G401 (cell line): ENCODE data around the gene GDPD5. TPM values are rescaled to one million over a fixed set of nuclear protein-coding genes. Genes with fewer than 3 reads are reported as not detected.

Experiments
- DNase-seq: peaks from one replicate; pipeline ENCODE4 v3.0.0-alpha.2; 2015; ENCODE audit warnings: low spot score
- in situ Hi-C: cut with HindIII; loops from 2 replicates; pipeline ENCODE4 v1.10.0; 2016; ENCODE audit warnings: low sequenced_read_pairs, mixed read lengths
- total RNA-seq: library from RNA; depleted of rRNA; stranded (reverse); fragments of >200 nt; shearing (Covaris generic); gene quantifications from 2 replicates; pipeline ENCODE4 v1.2.3, GENCODE V29; 2014

Gene GDPD5
- total RNA-seq, 1 experiment from 2014 or later, result 4.6 TPM

DNA sequence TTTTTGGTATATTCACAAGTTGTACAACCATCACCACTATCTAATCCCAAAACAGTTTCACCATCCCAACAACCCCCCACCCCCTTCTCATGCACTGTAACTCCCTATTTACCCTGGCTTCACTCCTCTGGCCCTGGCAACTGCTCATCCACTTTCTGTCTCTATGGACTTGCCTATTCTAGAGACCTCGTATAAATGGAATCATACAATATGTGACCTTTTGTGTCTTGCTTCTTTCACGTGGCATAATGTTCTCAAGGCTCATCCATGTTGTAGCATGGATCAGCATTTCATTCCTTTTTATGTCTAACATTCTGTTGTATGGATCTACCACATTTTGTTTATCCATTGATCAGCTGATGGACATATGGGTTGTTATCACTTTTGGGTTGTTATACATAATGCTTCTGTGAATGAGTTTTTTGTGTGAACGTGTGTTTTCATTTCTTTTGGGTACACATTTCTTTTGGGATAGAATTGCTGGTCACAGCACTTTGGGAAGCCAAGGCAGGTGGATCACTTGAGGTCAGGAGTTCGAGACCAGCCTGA, 46.1 kb downstream of the GDPD5 start:
- no peak for DNase-seq
- in situ Hi-C loops, result loop anchor here (5.0 kb wide), 1 partner anchor 43 kb away; no protein-coding TSS in a partner anchor

DNA sequence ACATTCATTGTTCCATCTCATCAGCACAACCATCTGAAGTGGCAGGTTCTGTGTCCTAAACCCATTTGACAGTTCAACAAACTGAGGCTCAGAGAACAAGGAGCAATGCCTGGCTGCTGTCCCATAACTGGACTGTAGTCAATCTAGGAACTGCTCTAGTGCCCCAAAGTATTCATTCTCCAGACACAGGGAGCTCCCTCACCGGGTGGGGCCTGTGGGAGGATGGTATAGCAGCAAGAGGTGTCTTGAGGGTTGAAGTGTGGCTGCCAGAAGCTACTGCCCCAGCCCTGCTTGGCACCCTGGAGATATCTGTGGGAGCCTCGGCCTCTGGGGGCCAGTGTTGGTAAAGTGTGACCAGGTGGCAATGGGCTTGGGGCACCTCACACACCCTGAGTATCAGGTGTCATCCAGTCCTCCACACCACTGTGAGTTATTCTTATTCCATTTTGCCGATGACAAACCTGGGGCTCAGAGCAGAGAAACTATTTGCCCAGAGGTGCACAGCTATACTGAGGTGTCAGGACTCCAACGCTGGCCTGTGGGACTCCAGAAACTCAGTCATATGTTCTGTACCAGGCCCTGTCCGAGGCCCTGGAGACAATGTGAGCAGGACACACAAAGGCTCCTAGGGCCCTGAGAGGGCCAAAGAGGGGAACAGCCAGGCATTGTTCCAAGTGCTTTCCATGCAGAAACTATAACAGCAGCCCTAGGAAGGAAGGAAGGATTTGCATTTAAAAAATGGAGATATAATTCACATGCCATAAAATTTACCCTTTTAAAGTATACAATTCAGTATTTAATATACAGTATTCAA, 46.8 kb downstream of the GDPD5 start:
- in situ Hi-C loops, result loop anchor here (5.0 kb wide), 1 partner anchor 43 kb away; no protein-coding TSS in a partner anchor
- DNase-seq, result no peak

DNA sequence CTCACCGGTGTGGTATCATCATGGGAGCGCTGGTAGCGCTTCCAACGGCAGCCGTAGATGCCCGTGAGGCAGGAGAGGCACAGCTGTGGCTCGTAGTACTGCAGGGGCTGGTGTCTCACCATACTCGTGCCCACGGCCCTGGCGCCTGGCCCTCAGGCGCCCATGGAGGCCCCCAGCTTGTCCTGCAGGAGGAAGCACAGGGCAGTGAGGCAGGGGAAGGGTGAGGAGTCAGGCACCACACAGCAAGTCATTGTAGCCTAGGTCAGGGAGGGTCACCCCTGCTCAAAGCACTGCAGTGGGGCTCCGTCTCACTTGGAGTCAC, 48.2 kb downstream of the GDPD5 start:
- DNase-seq, result no peak
- in situ Hi-C loops, result loop anchor here (5.0 kb wide), 1 partner anchor 45 kb away; no protein-coding TSS in a partner anchor

DNA sequence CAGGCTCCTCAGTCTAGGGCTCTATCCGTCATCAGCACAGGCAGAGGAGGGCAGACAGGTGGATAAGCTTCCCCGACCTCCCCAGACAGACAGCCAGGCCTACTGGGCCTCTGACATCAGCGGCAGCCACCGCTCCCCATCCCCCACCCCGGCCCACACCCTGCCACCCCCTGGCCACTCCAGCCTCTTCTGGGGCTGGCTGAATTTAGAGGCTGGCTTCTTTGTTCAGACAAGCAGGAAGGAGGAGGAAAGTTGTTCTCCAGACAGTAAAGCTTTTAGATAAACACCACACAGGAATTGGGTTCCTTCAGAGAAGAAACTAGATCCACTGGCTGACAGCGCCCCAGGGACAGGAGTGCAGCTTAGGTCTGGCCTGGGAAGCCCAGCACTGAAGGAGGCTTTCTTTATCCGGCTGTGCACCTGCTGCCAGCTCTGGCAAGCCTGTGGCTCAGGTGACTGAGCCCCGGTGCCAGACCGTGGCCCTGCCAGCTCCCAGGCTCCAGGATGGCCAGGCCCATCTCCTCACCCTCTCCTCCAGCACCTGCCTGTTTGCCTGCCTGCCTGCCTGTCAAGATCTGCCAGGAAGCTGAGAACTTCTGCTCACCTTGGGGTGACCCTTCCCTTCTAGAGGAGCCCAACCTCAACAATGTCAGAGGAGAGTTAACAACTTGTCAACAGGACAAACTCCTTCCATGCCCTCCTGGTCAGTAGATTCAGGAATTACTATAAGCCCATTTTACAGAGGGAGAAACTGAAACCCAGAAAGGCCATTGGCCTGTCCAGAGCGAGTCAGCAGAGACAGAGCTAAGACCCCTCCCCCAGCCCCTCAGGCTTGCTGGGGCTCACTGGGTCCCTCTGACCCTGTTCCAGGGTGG, 48.8 kb downstream of the GDPD5 start:
- in situ Hi-C loops, result loop anchor here (5.0 kb wide), 1 partner anchor 45 kb away; no protein-coding TSS in a partner anchor

DNA sequence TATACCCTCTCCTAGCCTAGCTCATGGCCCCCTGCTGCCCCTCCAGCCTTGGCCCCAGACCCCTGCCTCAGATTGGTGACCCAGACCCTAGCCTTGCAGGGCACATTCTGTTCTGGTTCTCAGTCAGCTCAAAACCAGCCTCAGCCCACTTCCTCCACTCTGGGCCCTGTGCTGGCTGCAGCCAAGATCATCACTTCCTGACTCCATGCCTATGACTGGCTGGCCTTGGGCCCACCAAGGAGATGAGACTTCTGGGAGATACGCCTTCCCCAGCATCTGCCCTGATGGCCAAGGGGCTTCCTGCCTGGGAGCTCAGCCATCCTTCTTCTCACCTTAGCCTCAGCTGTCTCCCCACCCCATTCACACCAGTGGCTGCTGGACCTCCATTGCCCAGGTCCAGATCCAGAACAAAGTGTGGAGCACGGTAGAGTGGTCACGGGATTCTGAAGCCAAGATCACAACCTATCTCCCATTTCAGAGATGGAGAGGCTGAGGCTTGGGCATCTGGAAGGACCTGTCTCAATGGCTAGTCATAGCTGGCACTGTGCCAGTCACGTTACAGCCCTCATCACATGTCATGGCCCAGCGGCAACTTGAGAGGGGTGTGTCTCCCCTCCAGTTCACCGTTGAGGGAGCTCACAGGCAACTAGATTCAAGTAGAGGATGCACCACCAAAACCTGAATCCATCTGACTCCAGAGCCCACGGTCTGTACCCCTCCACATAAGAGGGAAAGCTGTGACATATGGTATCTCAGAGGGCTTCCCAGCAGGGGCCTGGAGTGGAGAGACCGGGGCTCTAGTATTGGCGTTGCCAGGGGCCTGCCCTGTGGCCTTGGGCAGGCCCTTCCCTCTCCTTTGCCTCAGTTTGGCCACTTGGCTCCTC, 49.7 kb downstream of the GDPD5 start:
- peak; percentile 58 for DNase-seq
- in situ Hi-C loops, result loop anchor here (5.0 kb wide), 1 partner anchor 46 kb away; no protein-coding TSS in a partner anchor

More for the DNA sequence above, 48.8 kb downstream of the GDPD5 start:
- peak; percentile 96 for DNase-seq

DNA sequence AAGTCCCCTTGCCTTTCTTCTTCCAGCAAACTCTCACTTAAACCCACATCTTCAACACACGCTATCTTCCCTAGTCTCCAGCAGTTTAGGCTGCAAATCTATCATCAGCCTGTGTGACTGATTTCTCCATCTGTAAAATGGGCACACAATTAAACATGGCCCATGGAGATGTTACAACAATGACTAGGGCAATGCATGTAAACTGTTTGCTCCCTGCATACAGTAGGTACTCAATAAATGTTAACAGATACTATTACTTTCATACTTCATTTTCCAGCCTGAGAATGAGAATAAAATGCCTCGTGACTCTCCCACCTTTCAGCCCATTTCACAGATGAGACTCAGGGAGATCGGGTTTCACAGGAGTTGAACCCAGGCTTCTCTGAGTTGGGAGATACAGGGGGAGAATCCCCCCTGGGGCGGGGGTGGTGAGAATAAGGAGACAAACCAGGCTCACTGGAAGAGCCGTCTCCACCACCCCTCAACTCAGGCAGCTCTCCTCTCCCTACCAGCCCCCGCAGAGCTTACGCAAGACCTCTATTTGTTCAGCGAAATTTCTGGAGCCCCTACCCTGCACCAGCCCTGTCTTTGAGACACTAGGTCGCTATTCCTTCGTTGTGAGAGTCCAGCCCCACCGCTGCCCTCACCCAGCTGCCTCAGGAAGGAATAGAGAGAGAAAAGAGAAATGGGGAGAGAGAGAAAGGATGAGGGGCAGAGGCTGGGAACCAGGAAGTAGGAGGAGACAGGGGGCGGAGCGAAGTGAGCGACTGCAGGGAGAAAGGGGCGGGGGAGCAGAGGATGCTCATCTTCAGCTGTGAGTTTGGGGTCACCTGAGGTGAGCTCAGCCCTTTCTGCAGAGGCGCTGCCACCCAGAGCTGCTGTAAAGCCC, 50.6 kb downstream of the GDPD5 start:
- in situ Hi-C loops, result loop anchor here (5.0 kb wide), 1 partner anchor 47 kb away; no protein-coding TSS in a partner anchor
- DNase-seq, result no peak

DNA sequence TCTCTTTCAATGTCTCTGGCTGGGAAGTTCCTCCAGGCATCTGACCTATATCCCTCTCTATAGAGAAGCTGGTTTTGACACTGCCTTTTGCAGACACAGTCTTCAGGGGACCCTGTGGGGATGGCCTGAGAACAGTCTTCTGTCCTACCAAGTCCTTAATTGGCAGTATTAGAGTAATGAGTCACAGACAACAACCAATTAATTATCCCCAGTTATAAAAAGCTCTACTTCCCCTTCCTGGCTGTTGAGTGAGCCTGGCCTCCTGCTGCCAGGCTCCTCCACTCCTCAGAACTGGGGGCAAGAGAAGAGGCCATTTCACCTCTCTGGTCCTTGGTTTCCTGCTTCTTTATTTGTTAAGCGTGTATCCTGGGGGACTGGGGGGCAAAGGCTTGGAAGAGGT, 51.5 kb downstream of the GDPD5 start:
- no peak for DNase-seq
- in situ Hi-C loops, result no loop called here

DNA sequence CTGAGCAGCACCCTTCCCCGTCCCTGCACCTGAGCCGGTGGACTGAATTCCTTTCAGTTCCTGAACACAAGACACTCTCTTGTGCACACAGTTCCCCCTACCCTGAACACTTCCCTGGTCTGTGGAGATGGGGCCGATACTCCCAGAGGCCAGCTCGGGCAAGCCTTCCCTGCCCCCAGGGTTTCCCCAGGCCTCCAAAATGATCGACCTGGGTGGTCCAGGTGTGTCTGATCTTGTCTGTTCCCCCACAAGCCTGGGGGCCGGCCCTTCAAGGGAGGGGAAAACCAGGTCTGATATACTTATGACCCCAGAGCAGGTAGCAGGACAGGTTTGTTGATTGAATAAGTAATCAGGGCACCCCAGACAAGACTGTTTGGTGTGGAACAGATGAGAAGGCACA, 52.1 kb downstream of the GDPD5 start:
- in situ Hi-C loops, result no loop called here
- DNase-seq, result no peak

DNA sequence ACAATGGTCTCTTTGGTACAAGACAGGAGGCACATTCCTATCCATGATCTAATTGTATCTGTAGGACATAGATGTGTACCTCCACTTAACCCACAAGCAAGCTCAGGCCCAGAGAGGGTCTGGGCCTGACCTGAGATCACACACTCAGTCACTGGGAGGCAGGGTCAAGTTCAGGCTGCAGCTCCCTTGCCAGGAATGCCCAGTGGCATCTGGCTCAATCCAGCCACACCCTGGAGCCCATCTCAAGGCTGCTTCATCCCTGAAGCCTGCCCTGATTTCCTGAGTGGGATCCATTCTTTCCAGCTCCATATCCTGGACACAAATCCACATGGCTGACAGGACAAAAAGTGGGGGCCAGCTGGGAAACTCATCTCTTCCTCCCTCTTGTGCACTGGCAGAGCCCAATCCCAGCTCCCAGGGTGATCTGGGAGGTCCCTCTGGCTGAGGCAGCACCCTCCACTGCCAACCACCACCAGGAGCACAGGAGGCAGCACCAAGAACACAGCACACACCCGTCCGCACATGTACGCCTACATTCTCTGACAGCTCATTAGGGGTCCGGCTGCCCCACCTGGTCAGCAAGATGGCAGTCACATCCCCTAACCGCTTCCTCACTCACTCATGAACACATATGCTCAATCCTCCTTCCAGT, 53.5 kb downstream of the GDPD5 start:
- no peak for DNase-seq
- in situ Hi-C loops, result no loop called here

DNA sequence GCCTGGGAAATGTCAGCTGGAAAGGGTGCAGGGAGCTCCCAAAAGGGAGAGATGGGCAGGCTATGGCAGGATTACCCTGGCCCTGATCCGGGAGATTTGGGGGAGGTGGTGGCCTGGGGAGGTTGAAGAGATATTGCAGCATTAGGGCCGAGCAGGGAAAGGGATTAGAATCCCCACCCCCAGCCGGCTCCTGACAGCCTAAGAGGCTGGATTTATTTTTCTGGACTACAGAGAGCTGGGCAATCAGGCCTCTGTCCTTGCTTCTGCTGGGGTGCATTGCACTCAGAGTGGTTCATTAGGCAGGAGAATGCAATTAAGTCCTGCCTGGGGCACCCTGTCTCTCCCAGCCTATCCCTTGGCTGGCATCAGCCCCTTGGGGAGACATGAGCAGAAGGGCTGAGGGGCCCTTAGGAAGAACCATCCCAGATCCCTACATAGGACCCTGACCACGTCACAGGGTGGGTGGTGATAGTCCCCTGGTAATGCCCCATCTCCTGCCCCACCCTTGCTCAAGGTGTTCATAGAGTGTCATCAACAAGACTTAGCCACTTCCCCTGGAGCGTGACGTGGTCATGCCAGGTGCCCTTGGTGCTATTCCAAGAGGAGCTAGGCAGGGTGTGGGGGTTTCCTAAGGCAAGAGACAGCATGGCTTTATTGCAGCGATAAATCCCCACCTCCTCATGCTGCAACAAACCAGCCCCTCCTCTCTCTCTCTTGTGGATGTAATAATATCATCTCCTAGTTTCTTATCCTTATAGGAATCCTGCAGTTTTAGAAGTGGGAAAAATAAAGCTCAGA, 54.4 kb downstream of the GDPD5 start:
- no peak for DNase-seq

DNA sequence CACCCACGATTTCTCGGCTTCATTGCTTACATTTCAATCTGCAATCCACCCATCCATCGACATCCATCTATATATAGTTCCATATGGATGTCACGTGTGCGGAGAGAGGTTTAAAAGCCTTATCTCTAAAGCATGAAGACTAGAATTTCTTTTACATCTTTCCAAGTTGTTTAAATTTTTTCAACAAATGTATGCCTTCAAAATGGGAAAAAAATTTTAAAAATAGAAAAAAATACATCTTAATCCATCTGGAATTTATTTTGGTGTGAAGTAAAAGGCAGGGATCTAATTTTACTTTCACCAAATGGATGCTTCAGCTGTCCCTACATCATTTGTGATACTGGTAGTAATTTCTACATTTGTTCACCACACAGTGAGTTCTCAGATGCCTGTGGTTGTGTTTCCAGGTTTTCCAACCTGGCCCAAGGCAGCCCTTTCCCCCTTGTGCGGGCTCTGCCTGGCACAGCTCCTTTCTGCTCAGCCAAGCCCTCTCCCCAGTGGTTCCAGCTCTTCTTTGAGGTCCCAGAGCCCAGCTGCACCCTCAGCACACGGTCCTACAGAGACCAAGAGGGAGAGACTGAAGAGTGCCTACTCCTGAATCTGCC, 55.2 kb downstream of the GDPD5 start:
- in situ Hi-C loops, result no loop called here
- DNase-seq, result no peak

More for the DNA sequence above, 54.4 kb downstream of the GDPD5 start:
- in situ Hi-C loops, result no loop called here

DNA sequence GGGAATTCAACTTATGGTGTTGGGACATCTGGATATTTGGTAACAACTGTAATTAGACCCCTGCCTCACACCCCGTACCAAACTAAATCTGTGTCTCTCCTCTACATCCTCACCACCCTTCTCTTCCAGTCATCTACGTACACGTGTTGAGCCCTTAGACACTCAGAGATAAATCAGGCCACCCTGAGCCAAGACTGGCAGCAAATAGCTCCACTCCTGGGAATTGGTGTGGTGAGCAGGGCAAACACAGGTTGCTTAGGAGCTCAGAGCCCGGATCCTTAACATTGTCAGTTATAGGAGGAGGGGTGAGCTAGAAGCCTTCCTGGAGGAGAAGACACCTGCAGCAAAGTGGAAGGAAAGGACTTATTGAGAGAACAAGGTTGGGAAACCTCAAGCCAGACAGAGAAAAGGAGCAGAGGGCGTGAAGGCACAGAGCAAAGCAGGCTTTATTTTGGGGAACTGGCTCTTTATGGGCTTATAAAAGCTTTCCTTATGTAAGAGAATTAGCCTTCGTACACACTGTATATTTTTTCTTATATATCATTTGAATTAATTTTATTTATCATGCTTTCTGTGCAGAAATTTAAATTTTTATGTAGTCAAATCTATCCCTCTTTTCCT, 55.8 kb downstream of the GDPD5 start:
- in situ Hi-C loops, result no loop called here
- DNase-seq, result no peak

DNA sequence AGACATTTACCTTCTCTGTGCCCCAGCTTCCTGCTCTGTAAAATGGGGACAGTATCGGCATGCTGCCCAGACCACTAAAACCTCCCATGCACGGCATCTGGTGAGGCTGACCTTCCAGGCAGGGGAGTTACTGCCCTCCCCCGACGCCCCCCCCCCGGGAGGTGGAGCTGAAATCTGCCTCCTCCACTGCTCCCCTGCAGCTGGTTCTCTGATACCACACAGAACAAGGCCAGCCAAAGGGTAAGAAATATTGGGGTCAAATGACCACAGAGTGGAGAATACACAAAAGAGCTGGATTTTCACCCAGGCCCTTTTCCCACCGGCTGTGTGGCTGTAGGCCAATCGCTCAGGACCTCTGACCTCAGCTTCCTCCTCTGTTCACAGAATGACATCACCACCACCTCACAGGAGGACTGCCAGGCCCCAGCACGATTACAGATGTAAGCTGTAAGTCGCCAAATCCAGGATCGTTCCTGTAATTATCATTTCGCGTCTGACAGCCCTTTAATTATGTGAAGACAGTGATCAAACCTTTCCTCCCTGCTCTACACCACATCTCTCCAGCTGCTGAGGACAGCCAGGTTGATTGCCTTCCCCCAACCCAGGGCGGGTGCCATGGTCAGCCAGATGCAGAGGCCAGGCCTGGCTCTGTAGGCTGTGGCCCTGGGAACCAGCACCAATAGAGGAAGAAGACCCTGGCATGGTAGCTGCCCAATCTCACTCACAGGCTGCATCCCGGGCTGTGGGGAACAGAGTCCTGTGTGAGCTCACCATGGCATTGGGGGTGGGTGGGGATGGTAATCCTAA, 57.0 kb downstream of the GDPD5 start:
- in situ Hi-C loops, result no loop called here
- no peak for DNase-seq

DNA sequence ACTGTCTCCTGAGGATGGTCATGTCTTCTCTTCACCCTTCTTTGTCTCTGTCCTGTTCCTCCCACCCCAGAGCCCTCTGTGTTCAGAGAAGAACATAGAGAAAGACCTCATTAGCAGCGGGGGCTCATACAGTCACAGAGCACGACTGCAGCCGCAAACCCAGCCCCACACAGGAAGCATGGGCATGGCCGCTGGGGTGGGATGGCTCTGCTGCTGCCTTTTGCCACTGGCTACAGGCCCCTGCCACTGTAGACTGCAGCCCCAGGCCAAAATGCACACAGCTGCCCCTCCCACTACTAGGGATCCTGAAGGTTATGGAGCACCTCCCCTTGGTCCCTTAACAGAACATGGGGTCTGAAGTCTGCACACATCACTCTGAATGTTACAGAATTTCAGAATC, 57.9 kb downstream of the GDPD5 start:
- DNase-seq, result no peak
- in situ Hi-C loops, result no loop called here

DNA sequence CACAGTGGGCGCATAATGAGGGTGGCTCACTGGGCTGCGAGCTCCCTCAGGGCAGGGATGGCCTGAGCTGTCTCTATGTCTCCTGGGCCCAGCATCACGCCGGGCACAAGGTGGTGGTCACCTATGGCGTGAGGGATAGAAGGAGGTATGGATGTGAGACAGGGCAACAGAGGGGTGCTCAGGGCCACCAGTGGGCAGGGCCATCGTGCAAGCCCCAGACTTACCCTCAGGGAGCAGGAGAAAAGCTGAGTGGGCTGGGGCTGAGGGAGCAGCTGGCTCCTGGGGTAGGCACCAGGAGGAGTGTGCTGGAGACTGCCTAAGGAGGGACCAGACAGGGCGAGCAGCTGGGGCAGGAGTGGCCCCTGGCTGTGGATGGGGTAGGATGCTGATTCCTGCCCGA, 58.4 kb downstream of the GDPD5 start:
- in situ Hi-C loops, result no loop called here
- no peak for DNase-seq
